Left hindlimb (tissue), 1 donor: ENCODE data around the gene GALNT11.
"Not testable (repeated sequence)": the region's sequence is repeated elsewhere in the genome, so short reads cannot be mapped to it uniquely, and the experiment has no call there.

Experiments used
- DNase-seq: peaks from one replicate; pipeline ENCODE4 v3.0.0-alpha.2; 2018

The GALNT11 gene

DNA sequence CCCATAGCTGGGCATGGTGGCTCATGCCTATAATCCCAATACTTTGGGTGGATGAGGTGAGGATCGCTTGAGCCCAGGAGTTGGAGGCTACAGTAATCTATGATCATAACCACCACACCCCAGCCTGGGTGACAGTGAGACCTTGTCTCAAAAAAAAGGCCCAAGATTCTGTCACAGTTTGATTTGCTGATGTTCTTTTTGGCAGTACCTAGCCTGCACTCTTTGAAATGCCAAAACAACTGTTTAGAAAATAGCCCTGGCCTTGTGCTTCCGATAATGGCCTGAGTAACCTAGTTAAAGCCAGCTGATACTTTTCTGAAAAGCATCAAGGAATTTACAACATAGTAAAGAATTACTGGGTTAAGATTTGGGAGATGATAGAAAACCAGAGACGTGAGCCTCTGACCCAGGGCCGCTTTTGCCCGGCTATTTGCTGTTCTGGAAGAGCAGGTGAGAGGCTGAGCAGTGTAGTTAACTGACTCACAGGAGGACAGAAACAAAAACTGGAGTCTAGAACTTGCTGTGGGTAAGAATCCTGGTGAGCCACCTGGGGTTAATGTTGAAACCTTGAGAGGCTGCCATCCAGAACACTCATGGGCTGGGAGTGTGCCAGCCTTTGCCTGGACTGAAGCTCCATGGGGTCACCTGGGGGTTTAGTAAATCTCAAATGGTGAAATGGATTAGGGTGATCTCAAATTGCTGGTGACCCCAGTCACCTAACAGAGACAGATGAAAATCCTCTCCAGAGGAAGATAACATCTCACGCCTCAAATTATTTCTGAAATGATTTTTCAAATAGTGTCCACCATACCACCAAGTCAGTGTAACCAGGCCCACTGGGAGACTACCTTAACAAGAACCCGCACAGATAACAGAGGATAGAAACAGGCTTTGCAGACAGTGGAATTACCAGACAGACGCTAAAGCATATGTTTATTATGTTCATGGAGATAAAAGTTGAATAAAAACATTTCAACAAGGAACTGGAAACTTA lies 51.8 kb downstream of the GALNT11 start:
- no peak for DNase-seq

DNA sequence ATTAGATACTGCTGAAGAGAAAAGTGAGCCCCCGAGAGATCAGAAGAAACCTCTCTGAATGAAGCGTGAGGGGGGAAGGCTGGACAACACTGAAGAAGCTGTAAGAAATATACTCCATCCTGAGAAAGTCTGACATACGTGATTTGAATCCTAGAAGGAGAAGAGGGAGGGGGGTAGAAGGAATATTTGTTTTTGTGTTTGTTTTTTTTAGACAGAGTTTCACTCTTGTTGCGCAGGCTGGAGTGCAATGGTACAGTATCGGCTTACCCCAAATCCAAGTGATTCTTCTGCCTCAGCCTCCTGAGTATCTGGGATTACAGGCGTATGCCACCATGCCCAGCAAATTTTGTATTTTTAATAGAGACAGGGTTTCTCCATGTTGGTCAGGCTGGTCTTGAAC lies 52.6 kb downstream of the GALNT11 start:
- no peak for DNase-seq

DNA sequence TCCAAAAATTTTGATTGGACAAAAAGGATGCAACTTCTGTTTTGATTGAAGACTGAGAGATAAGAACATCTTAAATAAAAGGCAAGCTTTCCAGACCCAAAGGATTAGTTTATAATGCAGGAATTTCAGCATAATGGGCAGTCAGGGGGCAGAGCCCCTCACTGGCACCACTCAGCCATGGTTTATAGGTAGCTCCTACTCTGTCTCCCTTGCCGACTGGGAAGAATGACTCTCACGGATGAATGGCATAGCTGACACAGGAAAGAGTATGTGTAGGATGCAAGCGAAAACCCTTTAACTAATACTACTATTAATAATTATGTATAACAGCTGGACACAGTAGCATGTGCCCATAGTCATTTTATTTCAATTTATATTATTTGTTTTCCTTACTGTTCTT lies 53.3 kb downstream of the GALNT11 start:
- DNase-seq, result no peak

- no peak for DNase-seq
Observed at GRCh38 chr7:152081088-152081487, 55.6 kb downstream of the GALNT11 start.

- DNase-seq, result not testable (repeated sequence)
Observed at GRCh38 chr7:152082073-152082721, 56.7 kb downstream of the GALNT11 start.

DNA sequence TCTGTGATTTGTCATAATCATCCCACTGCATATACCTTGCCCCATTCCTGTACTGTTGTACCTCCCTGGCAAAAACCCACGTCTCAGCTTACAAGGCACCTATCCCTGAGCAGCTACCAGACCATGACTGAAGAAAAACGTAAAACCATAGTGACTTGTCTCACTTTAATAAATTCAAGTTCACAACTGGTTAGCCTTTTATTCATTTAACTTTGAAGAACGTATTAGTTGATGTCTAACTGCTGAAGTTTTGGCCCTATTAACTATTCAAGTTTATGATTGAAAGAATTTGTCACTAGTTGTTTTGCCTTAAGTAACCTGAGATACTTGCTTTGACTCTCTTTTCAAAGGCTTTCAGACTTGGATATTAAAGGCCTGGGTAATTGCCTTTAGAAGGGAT lies 59.7 kb downstream of the GALNT11 start:
- DNase-seq, result no peak

DNA sequence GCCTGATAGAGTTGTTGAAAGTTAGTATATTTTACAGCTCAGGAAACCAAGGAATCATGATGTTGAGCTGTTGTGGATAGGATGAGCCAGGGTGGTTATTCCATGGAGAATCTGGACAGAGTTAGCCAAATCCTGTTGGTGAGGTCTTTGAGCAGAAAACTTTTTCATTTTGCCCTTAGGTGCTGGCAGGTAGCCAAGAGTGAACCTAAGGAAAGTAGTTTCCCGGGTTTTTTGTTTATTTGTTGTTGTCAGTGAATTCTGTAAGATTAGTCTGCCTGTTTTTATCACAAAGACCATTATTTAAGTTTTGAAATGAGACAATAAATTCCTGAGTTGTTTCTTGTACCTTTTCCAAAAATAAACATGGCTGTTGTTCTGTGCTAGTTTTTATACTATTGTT lies 61.0 kb downstream of the GALNT11 start:
- no peak for DNase-seq

GRCh38 chr7:152089183-152089582 lies 63.7 kb downstream of the GALNT11 start:
- no peak for DNase-seq

DNA sequence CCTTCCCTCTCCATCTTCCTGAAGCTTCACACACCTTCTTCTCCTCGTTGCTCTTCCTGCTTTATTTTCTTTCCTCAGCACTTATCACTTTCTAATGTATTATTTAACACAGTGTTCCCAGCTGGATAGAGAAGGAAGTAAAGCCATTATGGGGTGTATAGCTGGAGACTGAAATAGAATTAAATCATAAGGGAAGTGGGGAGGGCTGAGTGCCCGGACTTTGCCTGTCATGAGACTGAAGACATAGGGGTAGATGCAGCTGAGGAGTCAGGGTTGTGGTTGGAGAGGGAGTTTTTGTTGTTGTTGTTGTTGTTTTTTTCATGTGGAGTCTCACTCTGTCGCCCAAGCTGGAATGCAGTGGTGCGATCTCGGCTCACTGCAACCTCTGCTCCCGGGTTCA lies 65.3 kb downstream of the GALNT11 start:
- DNase-seq, result no peak

GRCh38 chr7:152093717-152094116 lies 68.2 kb downstream of the GALNT11 start:
- DNase-seq, result no peak

GRCh38 chr7:152095771-152096170 lies 70.3 kb downstream of the GALNT11 start:
- no peak for DNase-seq

- DNase-seq, result no peak
Observed at GRCh38 chr7:152097330-152097729, 71.9 kb downstream of the GALNT11 start.

DNA sequence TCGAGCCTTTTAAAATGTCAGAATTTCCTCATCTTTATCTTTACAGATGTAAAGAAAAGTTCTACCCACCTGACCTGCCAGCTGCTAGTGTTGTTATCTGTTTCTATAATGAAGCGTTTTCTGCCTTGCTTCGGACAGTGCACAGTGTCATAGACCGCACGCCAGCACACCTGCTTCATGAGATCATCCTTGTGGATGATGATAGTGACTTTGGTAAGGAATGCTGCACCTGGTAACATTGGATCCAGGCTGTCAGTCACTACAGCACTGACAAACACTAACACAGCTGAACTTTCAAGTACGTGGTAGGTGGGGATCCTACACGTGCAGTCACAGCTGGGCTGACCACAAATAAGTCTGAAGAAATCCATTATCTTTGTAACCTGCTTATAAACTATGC lies 77.6 kb downstream of the GALNT11 start:
- no peak for DNase-seq

GRCh38 chr7:152103691-152104090 lies 78.2 kb downstream of the GALNT11 start:
- DNase-seq, result no peak

- no peak for DNase-seq
Observed at GRCh38 chr7:152105205-152105604, 79.7 kb downstream of the GALNT11 start.

DNA sequence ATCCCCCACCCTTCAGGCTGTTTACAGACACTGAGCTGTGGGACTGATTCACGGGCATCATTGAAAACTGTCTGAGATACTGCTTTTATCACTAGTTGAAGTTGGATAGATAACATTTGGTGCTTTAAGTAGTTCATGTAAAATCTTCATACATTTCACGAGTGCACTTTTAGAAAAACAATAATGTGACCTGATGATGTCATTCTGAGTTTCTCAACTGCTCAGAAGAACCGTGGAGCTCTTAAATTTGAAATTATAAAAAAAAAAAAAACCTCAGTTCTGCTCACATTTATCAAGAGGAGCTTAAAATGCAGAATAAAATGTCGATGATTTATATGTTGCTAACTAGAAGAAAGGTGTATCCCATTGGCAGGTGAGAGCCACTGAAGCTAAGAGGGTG lies 81.5 kb downstream of the GALNT11 start:
- no peak for DNase-seq

DNA sequence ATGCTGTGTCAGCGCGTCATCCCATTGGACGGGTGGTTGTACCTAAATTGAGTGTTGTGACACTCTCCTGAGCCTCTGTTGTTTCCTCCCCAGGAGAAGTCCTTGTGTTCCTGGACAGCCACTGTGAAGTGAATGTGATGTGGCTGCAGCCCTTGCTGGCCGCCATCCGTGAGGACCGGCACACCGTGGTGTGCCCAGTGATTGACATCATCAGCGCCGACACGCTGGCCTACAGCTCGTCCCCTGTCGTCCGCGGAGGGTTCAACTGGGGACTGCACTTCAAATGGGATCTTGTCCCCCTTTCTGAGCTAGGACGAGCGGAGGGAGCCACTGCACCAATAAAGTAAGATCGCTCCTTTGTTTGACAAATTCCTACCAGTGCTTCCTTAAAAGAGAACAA lies 82.5 kb downstream of the GALNT11 start:
- DNase-seq, result no peak

DNA sequence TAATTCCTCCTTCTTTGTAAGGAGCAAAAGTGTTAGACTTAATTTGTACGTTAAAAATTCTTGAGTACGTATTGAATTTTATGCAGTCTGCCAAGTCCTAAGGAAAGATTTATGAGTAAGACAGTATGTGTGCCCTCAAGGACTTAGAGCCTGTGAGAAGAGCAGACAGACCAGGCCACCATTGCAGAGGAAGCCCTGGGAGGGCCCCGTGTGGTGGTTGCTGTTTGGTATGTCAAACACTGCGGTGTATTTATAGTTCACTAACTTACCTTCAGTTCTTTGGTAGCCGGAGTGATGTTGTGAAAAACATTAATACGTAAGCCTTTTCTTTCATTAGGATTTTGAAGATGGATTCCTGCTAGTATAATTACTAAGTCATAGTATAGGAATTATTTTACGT lies 82.9 kb downstream of the GALNT11 start:
- no peak for DNase-seq

DNA sequence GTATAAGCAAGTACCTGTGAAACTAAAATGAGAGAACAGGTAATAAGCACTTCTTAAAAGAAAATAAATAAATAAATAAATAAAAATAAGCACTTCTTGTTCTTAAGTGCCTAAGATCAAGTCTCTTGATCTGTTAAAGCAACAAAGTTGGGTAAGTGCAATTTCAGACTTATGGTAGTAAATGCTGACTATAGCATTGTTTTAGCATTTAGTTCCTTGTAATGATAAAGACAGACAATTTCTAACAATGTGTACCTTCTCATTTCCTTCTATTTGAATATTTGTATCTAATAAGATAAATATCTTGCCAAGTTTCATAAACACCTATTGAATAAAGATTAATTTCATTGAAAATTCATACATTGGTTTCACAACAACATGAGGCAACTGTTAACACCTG lies 87.4 kb downstream of the GALNT11 start:
- DNase-seq, result no peak

DNA sequence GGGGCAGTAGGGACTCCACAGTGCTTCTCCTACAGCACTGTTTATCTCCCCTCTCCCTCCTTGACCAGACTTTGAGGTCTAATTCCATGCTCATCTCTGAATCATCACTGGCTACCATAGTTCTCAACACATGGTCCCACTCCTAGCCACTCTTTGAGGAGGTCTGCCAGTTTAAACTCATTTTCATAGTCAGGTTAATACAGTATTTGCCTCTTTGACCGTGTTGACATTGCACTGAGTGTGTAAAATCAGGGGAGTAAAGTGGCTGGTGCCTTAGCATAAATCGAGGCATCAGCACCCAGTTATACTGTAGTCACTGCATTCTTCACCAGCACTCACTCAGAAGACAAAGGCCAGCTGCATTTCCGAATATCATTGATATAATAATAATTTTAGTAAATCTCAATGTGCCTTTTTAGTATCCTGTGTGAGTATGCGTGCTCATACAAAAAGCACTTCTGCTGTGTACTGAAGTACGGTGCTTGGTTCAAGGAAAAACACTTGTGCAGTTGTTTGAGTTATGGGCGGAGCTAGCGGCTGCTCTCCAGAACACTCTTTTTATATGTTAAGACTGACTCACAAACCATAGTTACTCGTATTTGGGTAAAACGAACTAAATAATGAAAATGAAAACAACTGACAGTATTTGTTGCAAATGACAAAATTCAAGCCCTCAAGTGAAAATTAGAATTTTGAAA lies 89.7 kb downstream of the GALNT11 start:
- DNase-seq, result no peak

GRCh38 chr7:152117356-152117755 lies 91.9 kb downstream of the GALNT11 start:
- no peak for DNase-seq

DNA sequence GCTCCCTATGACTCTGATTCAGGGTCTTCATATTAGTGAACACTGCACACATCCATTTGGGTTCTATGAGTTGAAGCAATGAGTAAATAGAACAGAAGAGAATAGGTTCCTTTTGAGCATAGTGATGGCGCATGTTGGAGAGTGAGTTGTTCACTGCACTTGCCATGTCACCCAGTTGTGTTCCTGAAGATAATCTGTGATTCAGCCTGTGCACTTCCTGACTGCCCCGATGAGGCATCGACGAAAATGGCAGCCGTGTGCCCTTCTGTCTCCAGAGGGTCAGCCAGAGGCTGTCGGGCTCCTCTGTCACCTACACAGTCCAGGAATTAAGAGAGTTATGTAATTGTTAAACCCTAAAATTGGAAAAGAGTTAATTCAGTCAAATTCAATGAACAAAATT lies 94.7 kb downstream of the GALNT11 start:
- no peak for DNase-seq

DNA sequence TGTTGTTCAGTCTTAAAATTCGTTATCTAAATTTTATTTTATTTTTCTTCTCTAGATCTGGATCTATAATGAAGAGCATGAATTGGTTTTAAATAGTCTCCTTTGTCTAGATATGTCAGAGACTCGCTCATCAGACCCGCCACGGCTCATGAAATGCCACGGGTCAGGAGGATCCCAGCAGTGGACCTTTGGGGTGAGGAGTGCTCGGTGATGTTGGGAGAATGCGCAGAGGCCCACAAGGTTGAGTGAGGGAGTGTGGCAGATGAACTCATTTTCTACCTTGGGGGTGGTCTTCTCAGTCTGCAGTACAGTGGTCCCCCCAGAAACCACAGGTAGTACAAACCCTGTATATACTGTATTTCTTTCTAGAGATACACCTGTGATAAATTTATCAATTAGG lies 95.3 kb downstream of the GALNT11 start:
- DNase-seq, result no peak

- DNase-seq, result no peak
Observed at GRCh38 chr7:152121432-152121831, 96.0 kb downstream of the GALNT11 start.
